ENCODE results near the gene ILF2.

GRCh38 chr1:153688276-153688675 is 17.5 kb upstream of the ILF2 start:
- TF ChIP-seq CTCF (optimal IDR thresholded peaks at IDR 0.05 in 1 of 3, IDR thresholded peaks at IDR 0.05 in 1 of 3, conservative IDR thresholded peaks at IDR 0.05 in 1 of 3; ENCODE audit: extremely low read depth in 1 of 3, insufficient read depth in 2 of 3, low read length in 3 of 3) (no peak), EZH2 (IDR thresholded peaks at IDR 0.05; ENCODE audit: low read length) (no peak)

All from keratinocyte (primary cell).